Measurements from ENCODE around the gene MAD1L1. TPM values are rescaled to one million over a fixed set of nuclear protein-coding genes. Genes with fewer than 3 reads are reported as not detected.

MAD1L1 gene
- total and polyA plus RNA-seq, 8 donors, result 12.8 to 469 (median 27.3) TPM

- H3K27me3 ChIP-seq, result no peaks in the 10 kb centered on the region
- DNase-seq, result no peak
- no peak overlapping the region for H3K4me3 ChIP-seq
- no peaks in the 10 kb centered on the region for H3K9me3 ChIP-seq
- WGBS, 5 donors, result 78 to 90% (median 83%) methylated on average over 41 to 42 of the region's 42 CpGs
- intact Hi-C loops (cut with DNase I; ENCODE audit: low total_unique reads), result no loop called here
- peaks cover 0 to 11% (median 2%) of the 10 kb centered on the region in 4 donors for H3K36me3 ChIP-seq
- TF ChIP-seq POLR2A (IDR thresholded peaks at IDR 0.05) (no peak), POLR2AphosphoS5 (IDR thresholded peaks at IDR 0.05) (no peak), EP300 (IDR thresholded peaks at IDR 0.05) (no peak), CTCF (IDR thresholded peaks at IDR 0.05) (no peak)
- no peak overlapping the region for H3K27ac ChIP-seq
- H3K4me1 ChIP-seq, result peaks cover 0 to 34% (median 20%) of the 10 kb centered on the region in 4 donors
Observed at GRCh38 chr7:1922071-1922869, 310.5 kb downstream of the MAD1L1 start.

DNA sequence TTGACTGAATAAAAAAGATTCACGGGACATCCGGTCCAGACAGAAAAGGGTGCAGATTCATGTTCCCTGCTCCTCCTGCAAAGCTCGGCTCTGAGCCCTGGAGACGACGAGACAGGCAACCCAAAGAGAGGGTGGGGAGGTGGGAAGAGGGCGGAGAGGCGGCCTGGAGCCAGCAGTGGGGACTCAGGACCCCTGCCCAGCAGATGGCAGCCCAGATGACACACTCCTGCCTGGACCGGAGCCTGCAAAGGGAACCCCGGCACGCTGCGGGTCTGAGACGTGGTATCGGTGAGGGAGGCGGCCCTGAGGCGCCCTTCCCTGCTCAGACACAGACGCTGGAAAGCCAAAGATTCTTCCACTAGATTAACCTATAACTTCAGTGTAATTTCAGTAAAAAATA, 311.9 kb downstream of the MAD1L1 start:
- TF ChIP-seq CTCF (IDR thresholded peaks at IDR 0.05), result no peak
- no peak for TF ChIP-seq EP300 (IDR thresholded peaks at IDR 0.05)
- no peak for TF ChIP-seq POLR2A (IDR thresholded peaks at IDR 0.05)
- TF ChIP-seq POLR2AphosphoS5 (IDR thresholded peaks at IDR 0.05), result no peak
- Histone ChIP-seq H3K27me3 (no peaks in the 10 kb centered on the region), H3K36me3 (peaks cover 0 to 11% (median 2%) of the 10 kb centered on the region in 4 donors), H3K27ac (no peak overlapping the region), H3K4me1 (peaks cover 0 to 27% (median 17%) of the 10 kb centered on the region in 4 donors), H3K9me3 (no peaks in the 10 kb centered on the region), H3K4me3 (no peak overlapping the region)
- 85 to 91% (median 91%) methylated on average over 16 of the region's 16 CpGs for WGBS, 5 donors
- intact Hi-C loops (cut with DNase I; ENCODE audit: low total_unique reads), result no loop called here
- no peak for DNase-seq

DNA sequence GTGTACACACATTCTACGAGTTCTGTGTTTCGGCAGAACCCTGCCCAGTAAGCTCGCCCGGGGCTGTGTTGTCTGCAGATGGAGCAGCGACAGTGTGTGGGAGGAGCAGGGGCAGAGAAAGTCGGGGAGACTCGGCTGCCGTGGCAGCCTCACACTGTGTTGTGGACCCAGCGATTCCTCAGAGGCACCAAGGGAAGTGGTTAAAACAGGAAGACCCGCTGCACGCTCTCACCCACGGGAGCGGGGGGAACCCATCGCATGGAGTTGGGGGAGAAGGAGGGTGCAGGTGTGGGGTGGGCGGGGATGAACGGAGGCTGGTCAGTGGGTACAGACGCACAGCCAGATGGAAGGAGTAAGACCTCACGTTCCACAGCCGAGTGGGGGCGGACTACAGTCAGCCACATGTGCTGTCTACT, 312.5 kb downstream of the MAD1L1 start:
- TF ChIP-seq POLR2A (IDR thresholded peaks at IDR 0.05) (no peak), CTCF (IDR thresholded peaks at IDR 0.05) (no peak), POLR2AphosphoS5 (IDR thresholded peaks at IDR 0.05) (no peak), EP300 (IDR thresholded peaks at IDR 0.05) (no peak)
- H3K27me3 ChIP-seq, result no peaks in the 10 kb centered on the region
- H3K27ac ChIP-seq, result no peak overlapping the region
- H3K36me3 ChIP-seq, result peaks cover 0 to 11% (median 2%) of the 10 kb centered on the region in 4 donors
- H3K4me3 ChIP-seq, result peak overlapping the region in 1 of 4 donors; percentile 4
- H3K4me1 ChIP-seq, result peaks cover 0 to 27% (median 17%) of the 10 kb centered on the region in 4 donors
- DNase-seq, result no peak
- intact Hi-C loops (cut with DNase I; ENCODE audit: low total_unique reads), result no loop called here
- H3K9me3 ChIP-seq, result no peaks in the 10 kb centered on the region
- 69 to 90% (median 80%) methylated on average over 20 of the region's 20 CpGs for whole genome bisulfite sequencing, 5 donors

GRCh38 chr7:1919539-1920265, 313.0 kb downstream of the MAD1L1 start:
- DNase-seq, result peak; percentile 68 to 70
- Histone ChIP-seq H3K9me3 (no peaks in the 10 kb centered on the region), H3K27me3 (no peaks in the 10 kb centered on the region), H3K36me3 (peaks cover 0 to 11% (median 2%) of the 10 kb centered on the region in 4 donors), H3K4me1 (peaks cover 0 to 27% (median 17%) of the 10 kb centered on the region in 4 donors), H3K27ac (no peak overlapping the region), H3K4me3 (peak overlapping the region in 1 of 4 donors; percentile 4)
- TF ChIP-seq POLR2AphosphoS5 (IDR thresholded peaks at IDR 0.05) (no peak), EP300 (IDR thresholded peaks at IDR 0.05) (no peak), POLR2A (IDR thresholded peaks at IDR 0.05) (no peak)
- WGBS, 5 donors, result 68 to 72% (median 69%) methylated on average over 15 to 22 of the region's 22 CpGs
- intact Hi-C loops (cut with DNase I; ENCODE audit: low total_unique reads), result no loop called here
